NT2/D1 (cell line): ENCODE measurements around the gene RHOU.

Experiments used
- SUZ12 ChIP-seq: IDR thresholded peaks from 2 replicates; pipeline ENCODE4 v1.6.1; 2011; ENCODE audit not compliant: insufficient read length, insufficient read depth; ENCODE audit errors: extremely low read depth
- ZNF274 ChIP-seq: IDR thresholded peaks from 2 replicates; pipeline ENCODE4 v1.6.1; 2011; ENCODE audit warnings: mild to moderate bottlenecking, low read depth, low read length

- TF ChIP-seq SUZ12 (no peak), ZNF274 (no peak)
Measured at GRCh38 chr1:228748431-228748830, 13.2 kb downstream of the RHOU start.
